ENCODE data around the gene B4GALT4. TPM values are rescaled to one million over a fixed set of nuclear protein-coding genes. Genes with fewer than 3 reads are reported as not detected.
"Not testable (repeated sequence)": the region's sequence is repeated elsewhere in the genome, so short reads cannot be mapped to it uniquely, and the experiment has no call there.

Gene B4GALT4
- polyA plus RNA-seq, 2 of the 4 experiments (the other 2 are of a cell fraction) = 101 to 193 TPM

DNA sequence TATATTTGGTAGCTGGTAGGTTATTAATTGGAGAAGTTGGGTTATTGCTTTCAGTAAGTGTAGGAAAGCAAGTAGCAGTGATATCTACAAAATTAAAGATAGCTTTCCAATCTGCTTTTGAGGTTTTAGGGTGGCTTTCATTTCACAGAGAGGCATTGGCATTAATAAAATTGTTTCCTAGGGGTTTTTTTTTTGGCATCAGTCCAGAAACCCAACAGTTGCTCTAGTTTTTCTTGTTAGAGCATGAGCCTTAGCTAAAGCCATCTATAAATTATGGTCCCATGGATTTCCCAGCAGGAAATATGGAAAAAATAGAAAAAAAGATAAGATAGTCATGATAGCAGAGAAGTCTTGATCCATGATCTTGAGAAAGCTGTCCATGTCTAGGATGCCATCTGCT, 3.0 kb upstream of the B4GALT4 start:
- TF ChIP-seq HOXB13 (CRISPR knock-in tag; IDR thresholded peaks at IDR 0.05; ENCODE audit: low read depth) (no peak), KDM5A (IDR thresholded peaks at IDR 0.05) (no peak), RCOR1 (IDR thresholded peaks at IDR 0.05; ENCODE audit: low read depth, low read length) (no peak), HES2 (IDR thresholded peaks at IDR 0.05) (no peak), MYC (IDR thresholded peaks at IDR 0.05; ENCODE audit: borderline replicate concordance, low read length) (no peak), HOXB5 (CRISPR knock-in tag; IDR thresholded peaks at IDR 0.05) (no peak), EHF (CRISPR knock-in tag; IDR thresholded peaks at IDR 0.05) (no peak), SMC3 (IDR thresholded peaks at IDR 0.05) (no peak), RAD21 (conservative IDR thresholded peaks at IDR 0.05 in 1 of 2, IDR thresholded peaks at IDR 0.05 in 1 of 2) (no peak), CEBPB (IDR thresholded peaks at IDR 0.05) (no peak), BHLHE40 (IDR thresholded peaks at IDR 0.05; ENCODE audit: low read depth, low read length) (no peak), NPAS2 (CRISPR knock-in tag; IDR thresholded peaks at IDR 0.05; ENCODE audit: borderline replicate concordance) (no peak), TFCP2L1 (CRISPR knock-in tag; IDR thresholded peaks at IDR 0.05) (no peak), HMGXB4 (CRISPR knock-in tag; IDR thresholded peaks at IDR 0.05; ENCODE audit: borderline replicate concordance) (no peak), CHD4 (IDR thresholded peaks at IDR 0.05; ENCODE audit: borderline replicate concordance) (no peak)
- TF ChIP-seq, protein P1, sequence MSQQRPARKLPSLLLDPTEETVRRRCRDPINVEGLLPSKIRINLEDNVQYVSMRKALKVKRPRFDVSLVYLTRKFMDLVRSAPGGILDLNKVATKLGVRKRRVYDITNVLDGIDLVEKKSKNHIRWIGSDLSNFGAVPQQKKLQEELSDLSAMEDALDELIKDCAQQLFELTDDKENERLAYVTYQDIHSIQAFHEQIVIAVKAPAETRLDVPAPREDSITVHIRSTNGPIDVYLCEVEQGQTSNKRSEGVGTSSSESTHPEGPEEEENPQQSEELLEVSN (IDR thresholded peaks at IDR 0.05; ENCODE audit: borderline replicate concordance, low read depth) = no peak
- TF ChIP-seq, protein P2, sequence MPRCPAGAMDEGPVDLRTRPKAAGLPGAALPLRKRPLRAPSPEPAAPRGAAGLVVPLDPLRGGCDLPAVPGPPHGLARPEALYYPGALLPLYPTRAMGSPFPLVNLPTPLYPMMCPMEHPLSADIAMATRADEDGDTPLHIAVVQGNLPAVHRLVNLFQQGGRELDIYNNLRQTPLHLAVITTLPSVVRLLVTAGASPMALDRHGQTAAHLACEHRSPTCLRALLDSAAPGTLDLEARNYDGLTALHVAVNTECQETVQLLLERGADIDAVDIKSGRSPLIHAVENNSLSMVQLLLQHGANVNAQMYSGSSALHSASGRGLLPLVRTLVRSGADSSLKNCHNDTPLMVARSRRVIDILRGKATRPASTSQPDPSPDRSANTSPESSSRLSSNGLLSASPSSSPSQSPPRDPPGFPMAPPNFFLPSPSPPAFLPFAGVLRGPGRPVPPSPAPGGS (IDR thresholded peaks at IDR 0.05) = no peak
- TF ChIP-seq, protein P3, sequence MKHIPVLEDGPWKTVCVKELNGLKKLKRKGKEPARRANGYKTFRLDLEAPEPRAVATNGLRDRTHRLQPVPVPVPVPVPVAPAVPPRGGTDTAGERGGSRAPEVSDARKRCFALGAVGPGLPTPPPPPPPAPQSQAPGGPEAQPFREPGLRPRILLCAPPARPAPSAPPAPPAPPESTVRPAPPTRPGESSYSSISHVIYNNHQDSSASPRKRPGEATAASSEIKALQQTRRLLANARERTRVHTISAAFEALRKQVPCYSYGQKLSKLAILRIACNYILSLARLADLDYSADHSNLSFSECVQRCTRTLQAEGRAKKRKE (CRISPR knock-in tag; IDR thresholded peaks at IDR 0.05; ENCODE audit: low read depth) = no peak
- H3K9me3 ChIP-seq = no peaks in the 10 kb centered on the region
- ChIA-PET POLR2A (no interaction called here), CTCF (interaction anchor here (0.6 to 8.0 kb wide), 4 partner anchors 98 to 360 kb away, joined by 3 to 41 read pairs (median 4); partner anchors contain the start of gene TEX55)
- H3K4me3 ChIP-seq = no peak overlapping the region
- ATAC-seq = no peak
- DNase-seq (ENCODE audit: low read depth in 1 of 2, low spot score in 1 of 2) = no peak
- H3K4me1 ChIP-seq = peaks cover 9% of the 10 kb centered on the region
- no peak overlapping the region for H3K27ac ChIP-seq
- no peak overlapping the region for H3K4me2 ChIP-seq
- FAIRE-seq = no peak

DNA sequence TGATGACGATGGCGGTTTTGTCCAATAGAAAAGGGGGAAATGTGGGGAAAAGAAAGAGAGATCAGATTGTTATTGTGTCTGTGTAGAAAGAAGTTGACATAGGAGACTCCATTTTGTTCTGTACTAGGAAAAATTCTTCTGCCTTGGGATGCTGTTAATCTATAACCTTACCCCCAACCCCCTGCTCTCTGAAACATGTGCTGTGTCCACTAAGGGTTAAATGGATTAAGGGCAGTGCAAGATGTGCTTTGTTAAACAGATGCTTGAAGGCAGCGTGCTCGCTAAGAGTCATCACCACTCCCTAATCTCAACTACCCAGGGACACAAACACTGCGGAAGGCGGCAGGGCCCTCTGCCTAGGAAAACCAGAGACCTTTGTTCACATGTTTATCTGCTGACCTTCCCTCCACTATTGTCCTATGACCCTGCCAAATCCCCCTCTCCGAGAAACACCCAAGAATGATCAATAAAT, 2.4 kb upstream of the B4GALT4 start:
- CTCF ChIA-PET = interaction anchor here (0.6 to 8.0 kb wide), 2 partner anchors 117 to 360 kb away, joined by 3 to 41 read pairs; no protein-coding TSS in a partner anchor
- 74% methylated on average over 7 of the region's 7 CpGs for WGBS (ENCODE audit: missing lambda C conversion rate)
- FAIRE-seq; ATAC-seq; H3K4me3 ChIP-seq; H3K27ac ChIP-seq; H3K9me3 ChIP-seq; POLR2A ChIA-PET; DNase-seq (ENCODE audit: low read depth in 1 of 2, low spot score in 1 of 2); H3K4me2 ChIP-seq: not testable (repeated sequence)
- 0 out of 2 replicates have a peak, but pooled peaks have one; percentile 27 for TF ChIP-seq HEYL (CRISPR knock-in tag; IDR thresholded peaks at IDR 0.05)
- peaks cover 10% of the 10 kb centered on the region for H3K4me1 ChIP-seq

DNA sequence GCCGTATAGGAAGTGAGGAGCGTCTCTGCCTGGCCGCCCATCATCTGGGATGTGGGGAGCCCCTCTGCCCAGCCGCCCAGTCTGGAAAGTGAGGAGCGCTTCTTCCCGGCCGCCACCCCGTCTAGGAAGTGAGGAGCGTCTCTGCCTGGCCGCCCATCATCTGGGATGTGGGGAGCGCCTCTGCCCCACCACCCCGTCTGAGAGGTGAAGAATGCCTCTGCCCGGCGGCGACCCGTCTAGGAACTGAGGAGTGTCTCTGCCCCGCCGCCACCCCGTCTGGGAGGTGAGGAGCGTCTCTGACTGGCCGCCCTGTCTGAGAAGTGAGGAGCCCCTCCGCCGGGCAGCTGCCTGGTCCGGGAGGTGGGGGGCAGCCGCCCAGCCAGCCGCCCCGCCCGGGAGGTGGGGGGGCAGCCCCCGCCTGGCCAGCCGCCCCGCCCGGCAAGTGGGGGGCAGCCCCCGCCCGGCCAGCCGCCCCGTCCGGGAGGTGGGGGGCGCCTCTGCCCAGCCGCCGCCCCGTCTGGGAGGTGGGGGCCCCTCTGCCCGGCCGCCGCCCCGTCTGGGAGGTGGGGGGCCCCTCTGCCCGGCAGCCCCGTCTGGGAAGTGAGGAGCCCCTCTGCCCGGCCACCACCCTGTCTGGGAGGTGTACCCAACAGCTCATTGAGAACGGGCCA, 1.8 kb upstream of the B4GALT4 start:
- ChIA-PET POLR2A (interaction anchor here (2.0 kb wide), 1 partner anchor 360 kb away, joined by 5 read pairs; no protein-coding TSS in a partner anchor), CTCF (interaction anchor here (0.6 to 8.0 kb wide), 14 partner anchors 10 to 439 kb away, joined by 4 to 65 read pairs (median 8); partner anchors contain the start of gene TEX55)
- not testable (repeated sequence) for DNase-seq (ENCODE audit: low read depth in 1 of 2, low spot score in 1 of 2); H3K9me3 ChIP-seq; FAIRE-seq; H3K4me2 ChIP-seq; H3K4me3 ChIP-seq; ATAC-seq
- WGBS (ENCODE audit: missing lambda C conversion rate) = 93% methylated on average over 7 of the region's 49 CpGs
- Histone ChIP-seq H3K4me1 (peaks cover 16% of the 10 kb centered on the region), H3K27ac (peak overlapping the region in 1 of 2 experiments; percentile 99; a peak in 2 of 6 replicates)

Measured in A549 (cell line).